HL-60 (cell line): ENCODE results near the gene CARS2.
"Not testable (repeated sequence)": the region's sequence is repeated elsewhere in the genome, so short reads cannot be mapped to it uniquely, and the experiment has no call there.

Source experiments
- DNase-seq, 2 experiments: peaks; one replicate each; pipeline ENCODE4 v3.0.0-alpha.2; 2010 to 2020; ENCODE audit warnings: low read depth in 1 of 2, low spot score in 1 of 2
- H3K27ac ChIP-seq: fragments of 250-450 bp; sonication (Bioruptor Pico); replicated peaks from 2 replicates; pipeline ENCODE4 v1.5.1; 2020; ENCODE audit warnings: mild to moderate bottlenecking, moderate library complexity
- H3K27me3 ChIP-seq: fragments of 250-450 bp; sonication (Bioruptor Pico); 2 replicates; pipeline ENCODE4 v1.5.1; 2021; ENCODE audit warnings: mild to moderate bottlenecking, moderate library complexity; ENCODE audit not compliant: insufficient read depth, poor library complexity, severe bottlenecking
- H3K4me3 ChIP-seq: replicated peaks from 2 replicates; pipeline ENCODE4 v1.5.1; 2011; ENCODE audit warnings: mild to moderate bottlenecking, control low read depth, low read length; ENCODE audit not compliant: insufficient read depth
- CTCF ChIP-seq: IDR thresholded peaks from one replicate; pipeline ENCODE4 v1.5.1; 2011; ENCODE audit warnings: low read length, control low read depth, inconsistent platforms; ENCODE audit not compliant: insufficient read depth
- GABPA ChIP-seq: IDR thresholded peaks from 2 replicates; pipeline ENCODE4 v1.6.1; 2012; ENCODE audit warnings: low read depth
- POLR2AphosphoS5 ChIP-seq: IDR thresholded peaks from 2 replicates; pipeline ENCODE4 v1.6.1; 2012; ENCODE audit warnings: low read depth
- REST ChIP-seq: IDR thresholded peaks from 2 replicates; pipeline ENCODE4 v1.6.1; 2012; ENCODE audit warnings: low read depth; ENCODE audit not compliant: insufficient replicate concordance
- SPI1 ChIP-seq: IDR thresholded peaks from 2 replicates; pipeline ENCODE4 v1.6.1; 2012; ENCODE audit warnings: low read depth, mild to moderate bottlenecking, borderline replicate concordance

The CARS2 gene

GRCh38 chr13:110607675-110608224 lies 98.2 kb downstream of the CARS2 start:
- Histone ChIP-seq H3K4me3 (no peak overlapping the region), H3K27ac (no peak overlapping the region), H3K27me3 (no peaks in the 10 kb centered on the region)
- DNase-seq, result no peak
- TF ChIP-seq SPI1, result no peak
- TF ChIP-seq POLR2AphosphoS5, result no peak
- TF ChIP-seq REST, result no peak
- no peak for TF ChIP-seq CTCF
- TF ChIP-seq GABPA, result no peak

GRCh38 chr13:110606281-110606680 lies 99.6 kb downstream of the CARS2 start:
- H3K27ac ChIP-seq, DNase-seq, H3K4me3 ChIP-seq: not testable (repeated sequence)

GRCh38 chr13:110605132-110605531 lies 100.8 kb downstream of the CARS2 start:
- DNase-seq, result no peak
- Histone ChIP-seq H3K27me3 (no peaks in the 10 kb centered on the region), H3K27ac (no peak overlapping the region), H3K4me3 (no peak overlapping the region)
- TF ChIP-seq SPI1 (no peak), GABPA (no peak), REST (no peak)

More at GRCh38 chr13:110606281-110606680, 99.6 kb downstream of the CARS2 start:
- H3K27me3 ChIP-seq, result not testable (repeated sequence)

GRCh38 chr13:110600980-110601379 lies 104.9 kb downstream of the CARS2 start:
- Histone ChIP-seq H3K4me3 (no peak overlapping the region), H3K27ac (no peak overlapping the region), H3K27me3 (no peaks in the 10 kb centered on the region)
- no peak for TF ChIP-seq GABPA
- TF ChIP-seq CTCF, result no peak
- no peak for DNase-seq

- TF ChIP-seq POLR2AphosphoS5 (no peak), GABPA (no peak), CTCF (no peak), SPI1 (no peak), REST (no peak)
- Histone ChIP-seq H3K4me3 (no peak overlapping the region), H3K27ac (no peak overlapping the region), H3K27me3 (no peaks in the 10 kb centered on the region)
- DNase-seq, result peak in 1 of 2 experiments; percentile 28
Observed at GRCh38 chr13:110600261-110600819, 105.6 kb downstream of the CARS2 start.
